ENCODE results near the gene RNF212. TPM values are rescaled to one million over a fixed set of nuclear protein-coding genes. Genes with fewer than 3 reads are reported as not detected.

Gene RNF212
- polyA plus RNA-seq, 2 of the 4 experiments (the other 2 are of a cell fraction) = 3.0 TPM

- Histone ChIP-seq H3K4me3 (no peak overlapping the region), H3K4me1 (no peaks in the 10 kb centered on the region), H3K4me2 (no peak overlapping the region), H3K27ac (no peak overlapping the region), H3K9me3 (no peaks in the 10 kb centered on the region)
- no peak for FAIRE-seq
- ATAC-seq = no peak
- 89% methylated on average over 18 of the region's 46 CpGs for WGBS (ENCODE audit: missing lambda C conversion rate)
- TF ChIP-seq SMC3 (IDR thresholded peaks at IDR 0.05) = no peak
- DNase-seq (ENCODE audit: low read depth in 1 of 2, low spot score in 1 of 2) = no peak
- POLR2A ChIA-PET = no interaction called here
- CTCF ChIA-PET = interaction anchor here (1.0 to 1.6 kb wide), 2 partner anchors 12 to 19 kb away, joined by 3 to 4 read pairs; no protein-coding TSS in a partner anchor
Measured at GRCh38 chr4:1022051-1022738, 91.2 kb downstream of the RNF212 start.

Small RNAs within 50 kb of the gene (small RNA-seq; reads per million reads assigned to genes)
- 0 reads per million in 6 experiments for gene RF00554

Other genes with a start within 250 kb of the RNF212 start
- gene GAK, start 181.2 kb downstream of the RNF212 start, polyA plus RNA-seq (2011; rRNA removed) = 13.8 and 15.3 TPM in 2 replicates
- 31.5 to 34.3 TPM (median 34.3 TPM) in 3 replicates for gene GAK, start 181.2 kb downstream of the RNF212 start, polyA plus RNA-seq (2017; fragmentation: RNase III; extraction: RNeasy Plus Mini Kit Qiagen cat#74134 plus additional on column Dnase treatment)
- gene TMEM175, start 181.1 kb downstream of the RNF212 start, polyA plus RNA-seq (2011; rRNA removed) = 19.4 and 26.5 TPM in 2 replicates
- 14.8 to 16.7 TPM (median 15.7 TPM) in 3 replicates for gene TMEM175, start 181.1 kb downstream of the RNF212 start, polyA plus RNA-seq (2017; fragmentation: RNase III; extraction: RNeasy Plus Mini Kit Qiagen cat#74134 plus additional on column Dnase treatment)
- 2.7 and 3.3 TPM in 2 replicates for gene DGKQ, start 140.0 kb downstream of the RNF212 start, polyA plus RNA-seq (2011; rRNA removed)
- 6.2 to 7.8 TPM (median 7.0 TPM) in 3 replicates for gene DGKQ, start 140.0 kb downstream of the RNF212 start, polyA plus RNA-seq (2017; fragmentation: RNase III; extraction: RNeasy Plus Mini Kit Qiagen cat#74134 plus additional on column Dnase treatment)
- 3.1 and 4.2 TPM in 2 replicates for gene IDUA, start 126.5 kb downstream of the RNF212 start, polyA plus RNA-seq (2011; rRNA removed)
- gene IDUA, start 126.5 kb downstream of the RNF212 start, polyA plus RNA-seq (2017; fragmentation: RNase III; extraction: RNeasy Plus Mini Kit Qiagen cat#74134 plus additional on column Dnase treatment) = 13.9 to 19.4 TPM (median 19.2 TPM) in 3 replicates
- gene SLC26A1, start 120.2 kb downstream of the RNF212 start, polyA plus RNA-seq (2011; rRNA removed) = 0.09 and 0.23 TPM in 2 replicates
- gene SLC26A1, start 120.2 kb downstream of the RNF212 start, polyA plus RNA-seq (2017; fragmentation: RNase III; extraction: RNeasy Plus Mini Kit Qiagen cat#74134 plus additional on column Dnase treatment) = 0.30 to 0.61 TPM (median 0.50 TPM) in 3 replicates
- 4.7 and 8.3 TPM in 2 replicates for gene FGFRL1, start 101.9 kb downstream of the RNF212 start, polyA plus RNA-seq (2011; rRNA removed)
- gene FGFRL1, start 101.9 kb downstream of the RNF212 start, polyA plus RNA-seq (2017; fragmentation: RNase III; extraction: RNeasy Plus Mini Kit Qiagen cat#74134 plus additional on column Dnase treatment) = 11.2 to 11.4 TPM (median 11.2 TPM) in 3 replicates
- gene SPON2, start 59.0 kb upstream of the RNF212 start, polyA plus RNA-seq (2011; rRNA removed) = 0.12 and 0.24 TPM in 2 replicates
- 0.07 to 0.54 TPM (median 0.15 TPM) in 3 replicates for gene SPON2, start 59.0 kb upstream of the RNF212 start, polyA plus RNA-seq (2017; fragmentation: RNase III; extraction: RNeasy Plus Mini Kit Qiagen cat#74134 plus additional on column Dnase treatment)
- gene CTBP1, start 135.6 kb upstream of the RNF212 start, polyA plus RNA-seq (2011; rRNA removed) = 39.3 and 43.1 TPM in 2 replicates
- gene CTBP1, start 135.6 kb upstream of the RNF212 start, polyA plus RNA-seq (2017; fragmentation: RNase III; extraction: RNeasy Plus Mini Kit Qiagen cat#74134 plus additional on column Dnase treatment) = 85.3 to 94.1 TPM (median 93.1 TPM) in 3 replicates
- 42.4 and 46.1 TPM in 2 replicates for gene MAEA, start 176.3 kb upstream of the RNF212 start, polyA plus RNA-seq (2011; rRNA removed)
- 58.4 to 67.1 TPM (median 58.5 TPM) in 3 replicates for gene MAEA, start 176.3 kb upstream of the RNF212 start, polyA plus RNA-seq (2017; fragmentation: RNase III; extraction: RNeasy Plus Mini Kit Qiagen cat#74134 plus additional on column Dnase treatment)
- gene UVSSA, start 233.6 kb upstream of the RNF212 start, polyA plus RNA-seq (2011; rRNA removed) = 6.3 and 6.9 TPM in 2 replicates
- 4.3 to 5.4 TPM (median 4.5 TPM) in 3 replicates for gene UVSSA, start 233.6 kb upstream of the RNF212 start, polyA plus RNA-seq (2017; fragmentation: RNase III; extraction: RNeasy Plus Mini Kit Qiagen cat#74134 plus additional on column Dnase treatment)